ENCODE measurements around the gene FLT3.

Gene FLT3

DNA sequence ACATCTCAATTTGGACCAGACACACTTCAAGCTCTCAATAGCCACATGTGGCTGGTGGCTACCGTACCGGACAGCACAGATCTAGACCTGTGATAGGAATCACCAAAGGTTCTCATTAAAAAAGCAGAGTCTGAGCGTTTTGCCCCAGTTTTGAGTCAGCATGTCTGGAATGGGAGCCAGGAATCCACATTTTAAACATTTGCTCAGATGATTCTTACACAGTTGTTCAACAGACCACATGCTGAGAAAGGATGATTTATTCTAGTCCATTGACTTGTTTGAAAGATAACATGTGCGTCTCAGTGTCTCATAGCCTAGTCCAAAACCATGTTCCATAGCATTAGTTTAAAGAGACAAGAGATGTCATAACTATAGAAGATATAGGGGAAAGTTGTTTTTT lies 53.4 kb downstream of the FLT3 start:
- DNase-seq (ENCODE audit: low read depth, low spot score) = no peak
- Histone ChIP-seq H3K36me3 (ENCODE audit: insufficient read depth, low read length) (no peaks in the 10 kb centered on the region), H3K9ac (ENCODE audit: insufficient read length) (no peak overlapping the region), H3K27ac (no peak overlapping the region), H3K4me3 (no peak overlapping the region), H3K9me3 (ENCODE audit: low read depth, low read length) (no peaks in the 10 kb centered on the region)
- TF ChIP-seq FOXP2 (optimal IDR thresholded peaks at IDR 0.05; ENCODE audit: control extremely low read depth, extremely low read length, insufficient read depth) (no peak), EZH2 (IDR thresholded peaks at IDR 0.05) (no peak), POLR2AphosphoS5 (IDR thresholded peaks at IDR 0.05; ENCODE audit: borderline replicate concordance, low read depth, low read length) (no peak)

DNA sequence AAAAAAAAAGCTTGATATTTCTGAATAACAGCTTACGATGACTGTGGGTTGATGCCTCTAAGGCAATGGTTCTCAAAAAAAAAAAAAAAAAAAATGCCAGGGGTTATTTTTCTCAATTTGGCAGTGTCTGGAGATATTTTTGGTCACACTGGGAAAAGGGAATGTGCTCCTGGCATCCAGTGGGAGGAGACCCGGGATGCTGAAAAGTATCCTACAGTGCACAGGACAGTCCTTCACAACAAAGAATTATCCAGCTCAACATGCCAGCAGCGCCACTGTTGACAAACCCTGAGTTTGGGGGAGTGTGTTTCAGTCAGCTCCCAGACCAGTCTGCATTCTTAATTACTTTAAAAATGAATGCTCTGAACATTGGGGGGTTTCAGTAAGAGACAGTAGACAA lies 54.5 kb downstream of the FLT3 start:
- Histone ChIP-seq H3K9me3 (ENCODE audit: low read depth, low read length) (no peaks in the 10 kb centered on the region), H3K4me3 (no peak overlapping the region), H3K9ac (ENCODE audit: insufficient read length) (no peak overlapping the region), H3K27ac (no peak overlapping the region), H3K36me3 (ENCODE audit: insufficient read depth, low read length) (no peaks in the 10 kb centered on the region)
- TF ChIP-seq POLR2AphosphoS5 (IDR thresholded peaks at IDR 0.05; ENCODE audit: borderline replicate concordance, low read depth, low read length) (no peak), EZH2 (IDR thresholded peaks at IDR 0.05) (no peak), FOXP2 (optimal IDR thresholded peaks at IDR 0.05; ENCODE audit: control extremely low read depth, extremely low read length, insufficient read depth) (no peak)
- no peak for DNase-seq (ENCODE audit: low read depth, low spot score)

DNA sequence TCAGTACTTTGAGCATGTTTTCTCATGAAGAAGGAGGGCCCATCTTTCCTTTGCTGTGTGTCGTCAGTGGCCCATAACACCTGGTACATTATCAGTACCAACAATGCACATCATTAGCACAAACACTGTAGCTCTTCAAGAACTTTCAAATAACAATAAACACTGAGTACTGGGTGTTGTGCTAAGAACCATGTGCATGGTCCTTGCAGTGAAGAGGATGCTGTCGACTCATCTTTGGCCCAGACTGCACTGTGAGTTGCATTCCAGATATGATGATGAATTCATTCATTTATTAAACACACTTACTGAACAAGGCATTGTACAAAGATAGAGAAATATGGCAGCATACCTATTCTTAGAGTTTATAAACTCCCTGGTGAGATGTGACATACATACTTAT lies 55.8 kb downstream of the FLT3 start:
- Histone ChIP-seq H3K9me3 (ENCODE audit: low read depth, low read length) (no peaks in the 10 kb centered on the region), H3K27ac (no peak overlapping the region), H3K36me3 (ENCODE audit: insufficient read depth, low read length) (no peaks in the 10 kb centered on the region), H3K9ac (ENCODE audit: insufficient read length) (no peak overlapping the region), H3K4me3 (no peak overlapping the region)
- DNase-seq (ENCODE audit: low read depth, low spot score) = no peak
- TF ChIP-seq POLR2AphosphoS5 (IDR thresholded peaks at IDR 0.05; ENCODE audit: borderline replicate concordance, low read depth, low read length) (no peak), FOXP2 (optimal IDR thresholded peaks at IDR 0.05; ENCODE audit: control extremely low read depth, extremely low read length, insufficient read depth) (no peak), EZH2 (IDR thresholded peaks at IDR 0.05) (no peak)

DNA sequence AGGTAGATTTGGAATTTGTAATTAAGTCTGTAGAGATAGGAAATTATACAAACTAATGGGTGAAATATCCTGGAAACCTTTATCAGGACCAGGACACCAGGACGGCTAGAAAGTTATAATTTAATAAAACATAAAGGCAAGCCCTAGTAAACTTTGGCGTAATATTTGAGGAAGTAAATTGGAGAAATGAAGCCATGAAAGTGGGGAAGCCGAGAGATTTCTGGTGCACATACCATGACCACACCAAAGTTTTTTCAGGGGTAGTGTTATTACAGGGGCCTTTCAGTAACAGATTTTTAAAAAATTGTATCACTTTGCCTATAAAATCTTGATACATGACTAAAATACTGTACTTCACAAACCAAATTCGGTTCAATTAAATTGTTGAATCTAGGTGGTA lies 57.2 kb downstream of the FLT3 start:
- no peak overlapping the region for H3K9ac ChIP-seq (ENCODE audit: insufficient read length)
- DNase-seq (ENCODE audit: low read depth, low spot score) = no peak
- no peak overlapping the region for H3K4me3 ChIP-seq
- H3K27ac ChIP-seq = no peak overlapping the region
- H3K36me3 ChIP-seq (ENCODE audit: insufficient read depth, low read length) = no peaks in the 10 kb centered on the region
- TF ChIP-seq FOXP2 (optimal IDR thresholded peaks at IDR 0.05; ENCODE audit: control extremely low read depth, extremely low read length, insufficient read depth) = no peak
- no peak for TF ChIP-seq POLR2AphosphoS5 (IDR thresholded peaks at IDR 0.05; ENCODE audit: borderline replicate concordance, low read depth, low read length)
- no peak for TF ChIP-seq EZH2 (IDR thresholded peaks at IDR 0.05)
- H3K9me3 ChIP-seq (ENCODE audit: low read depth, low read length) = no peaks in the 10 kb centered on the region

DNA sequence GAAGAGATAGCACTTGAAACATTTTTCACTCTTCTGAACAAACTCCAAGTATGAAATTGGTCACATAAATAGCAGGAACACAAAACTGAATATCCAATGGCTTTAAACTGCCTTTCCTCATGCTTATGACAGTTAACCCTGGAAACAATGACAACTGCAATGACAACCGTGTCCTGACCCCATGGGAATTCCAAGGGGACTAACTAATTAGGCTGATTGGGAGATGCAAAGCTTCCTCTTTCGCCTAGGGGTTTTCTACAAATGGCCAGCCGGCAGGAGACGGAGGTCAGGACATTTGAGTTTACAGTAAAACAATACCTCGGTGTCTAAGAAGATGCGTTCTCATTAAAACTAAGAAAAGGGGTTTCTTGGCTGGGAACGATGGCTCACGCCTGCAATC lies 58.9 kb downstream of the FLT3 start:
- Histone ChIP-seq H3K9me3 (ENCODE audit: low read depth, low read length) (no peaks in the 10 kb centered on the region), H3K4me3 (no peak overlapping the region)

GRCh38 chr13:28041031-28041461 lies 59.3 kb downstream of the FLT3 start:
- Histone ChIP-seq H3K9me3 (ENCODE audit: low read depth, low read length) (no peaks in the 10 kb centered on the region), H3K9ac (ENCODE audit: insufficient read length) (no peak overlapping the region), H3K36me3 (ENCODE audit: insufficient read depth, low read length) (no peaks in the 10 kb centered on the region), H3K4me3 (no peak overlapping the region), H3K27ac (no peak overlapping the region)
- DNase-seq (ENCODE audit: low read depth, low spot score) = no peak
- no peak for TF ChIP-seq FOXP2 (optimal IDR thresholded peaks at IDR 0.05; ENCODE audit: control extremely low read depth, extremely low read length, insufficient read depth)
- no peak for TF ChIP-seq POLR2AphosphoS5 (IDR thresholded peaks at IDR 0.05; ENCODE audit: borderline replicate concordance, low read depth, low read length)
- TF ChIP-seq EZH2 (IDR thresholded peaks at IDR 0.05) = no peak

More for the DNA sequence above, 58.9 kb downstream of the FLT3 start:
- no peak overlapping the region for H3K9ac ChIP-seq (ENCODE audit: insufficient read length)
- TF ChIP-seq FOXP2 (optimal IDR thresholded peaks at IDR 0.05; ENCODE audit: control extremely low read depth, extremely low read length, insufficient read depth) (no peak), EZH2 (IDR thresholded peaks at IDR 0.05) (no peak), POLR2AphosphoS5 (IDR thresholded peaks at IDR 0.05; ENCODE audit: borderline replicate concordance, low read depth, low read length) (no peak)
- no peaks in the 10 kb centered on the region for H3K36me3 ChIP-seq (ENCODE audit: insufficient read depth, low read length)
- H3K27ac ChIP-seq = no peak overlapping the region
- DNase-seq (ENCODE audit: low read depth, low spot score) = no peak

DNA sequence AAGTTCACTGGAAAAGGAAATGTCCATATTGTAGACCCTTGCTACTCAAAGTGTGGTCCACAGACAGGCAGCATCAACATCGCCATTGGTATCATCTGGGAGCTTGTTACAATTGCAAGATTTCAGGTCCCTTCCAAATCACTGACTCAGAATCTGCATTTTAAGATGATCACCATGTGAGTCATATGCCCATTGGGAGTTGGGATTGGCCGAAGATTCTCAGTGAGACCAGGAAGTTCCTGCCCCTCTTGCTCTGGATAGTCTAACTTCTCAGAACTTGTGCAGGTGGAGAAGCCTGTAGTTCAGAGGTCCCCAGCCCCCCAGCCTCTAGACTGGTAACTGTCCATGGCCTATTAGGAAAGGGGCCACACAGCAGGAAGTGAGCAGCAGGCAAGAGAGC lies 63.0 kb downstream of the FLT3 start:
- Histone ChIP-seq H3K27ac (no peak overlapping the region), H3K9ac (ENCODE audit: insufficient read length) (no peak overlapping the region), H3K9me3 (ENCODE audit: low read depth, low read length) (no peaks in the 10 kb centered on the region), H3K4me3 (no peak overlapping the region), H3K36me3 (ENCODE audit: insufficient read depth, low read length) (no peaks in the 10 kb centered on the region)
- DNase-seq (ENCODE audit: low read depth, low spot score) = no peak
- TF ChIP-seq POLR2AphosphoS5 (IDR thresholded peaks at IDR 0.05; ENCODE audit: borderline replicate concordance, low read depth, low read length) = no peak
- no peak for TF ChIP-seq EZH2 (IDR thresholded peaks at IDR 0.05)
- no peak for TF ChIP-seq FOXP2 (optimal IDR thresholded peaks at IDR 0.05; ENCODE audit: control extremely low read depth, extremely low read length, insufficient read depth)

DNA sequence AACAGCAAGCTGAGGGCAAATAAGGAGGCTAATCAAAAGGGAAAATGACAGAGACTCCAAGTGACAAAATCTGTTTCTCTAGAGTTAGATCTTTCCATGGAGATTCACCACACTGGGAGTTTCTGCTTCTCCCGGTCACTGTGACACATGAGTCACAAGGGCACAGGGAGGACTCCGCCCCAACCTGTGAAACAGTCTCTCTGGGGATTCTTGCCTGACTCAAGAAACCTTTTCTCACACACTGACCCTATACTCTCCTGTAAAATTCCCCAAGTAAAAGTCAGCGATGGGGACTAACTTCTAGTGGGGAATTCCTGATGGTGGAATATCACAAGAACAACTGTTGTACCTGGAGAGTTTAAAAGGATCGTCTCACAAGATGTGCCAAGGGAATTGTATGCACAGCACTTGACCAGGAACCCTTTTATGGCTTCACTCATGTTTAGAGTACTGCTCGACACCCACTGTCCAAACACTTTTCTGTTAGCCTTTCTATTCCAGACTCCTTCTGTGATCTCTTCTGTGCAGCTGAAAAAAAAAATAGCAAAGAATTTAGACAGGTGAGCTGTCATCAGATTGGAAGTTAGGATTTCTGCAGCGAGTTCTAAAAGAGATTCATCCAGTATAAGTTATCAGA lies 65.1 kb downstream of the FLT3 start:
- no peak for DNase-seq (ENCODE audit: low read depth, low spot score)
- H3K36me3 ChIP-seq (ENCODE audit: insufficient read depth, low read length) = no peaks in the 10 kb centered on the region
- TF ChIP-seq FOXP2 (optimal IDR thresholded peaks at IDR 0.05; ENCODE audit: control extremely low read depth, extremely low read length, insufficient read depth) (no peak), EZH2 (IDR thresholded peaks at IDR 0.05) (no peak), POLR2AphosphoS5 (IDR thresholded peaks at IDR 0.05; ENCODE audit: borderline replicate concordance, low read depth, low read length) (no peak)
- H3K9ac ChIP-seq (ENCODE audit: insufficient read length) = no peak overlapping the region
- H3K27ac ChIP-seq = no peak overlapping the region
- H3K9me3 ChIP-seq (ENCODE audit: low read depth, low read length) = no peaks in the 10 kb centered on the region
- no peak overlapping the region for H3K4me3 ChIP-seq

Measured in SK-N-MC (cell line).